ENCODE results near the gene SPCS2. TPM values are rescaled to one million over a fixed set of nuclear protein-coding genes. Genes with fewer than 3 reads are reported as not detected.
"Not testable (repeated sequence)": the region's sequence is repeated elsewhere in the genome, so short reads cannot be mapped to it uniquely, and the experiment has no call there.

SPCS2 gene
- total RNA-seq, 2 donors from 2014 or later = 26.7 to 62.3 TPM

DNA sequence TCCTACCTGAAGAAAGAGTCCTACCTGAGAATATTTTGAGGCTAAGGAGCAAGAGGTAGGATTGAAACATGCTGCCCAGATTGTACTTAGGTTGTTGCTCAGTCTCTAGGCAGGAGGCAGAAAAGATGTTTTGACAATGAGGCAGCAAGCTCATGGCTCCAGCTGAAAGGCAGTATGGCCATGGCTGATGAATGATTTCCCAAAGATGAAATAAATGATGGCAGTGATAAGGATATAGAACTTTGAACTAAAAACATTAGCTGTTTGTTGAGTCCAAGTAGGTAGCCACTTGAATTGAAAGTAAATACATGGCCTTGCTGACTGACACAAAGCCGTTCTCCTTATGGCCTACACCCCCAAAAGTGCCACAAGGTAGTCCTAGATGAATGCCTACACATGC, 32.8 kb downstream of the SPCS2 start:
- H3K27me3 ChIP-seq (replicated peaks; ENCODE audit: insufficient read depth) = no peaks in the 10 kb centered on the region
- no peaks in the 10 kb centered on the region for H3K4me1 ChIP-seq (ENCODE audit: control insufficient read depth in 1 of 2, low read depth in 2 of 2)
- H3K36me3 ChIP-seq = no peaks in the 10 kb centered on the region
- DNase-seq (ENCODE audit: low spot score) (no peak), ATAC-seq (ENCODE audit: insufficient number of reproducible peaks, low FRiP score, low read depth) (no peak)
- H3K9me3 ChIP-seq = no peaks in the 10 kb centered on the region
- no peak overlapping the region for H3K4me3 ChIP-seq
- no peak for TF ChIP-seq CTCF (IDR thresholded peaks at IDR 0.05)
- H3K27ac ChIP-seq = no peak overlapping the region

GRCh38 chr11:74984070-74984469, 35.0 kb downstream of the SPCS2 start:
- H3K9me3 ChIP-seq = no peaks in the 10 kb centered on the region
- no peak overlapping the region for H3K4me3 ChIP-seq
- DNase-seq (ENCODE audit: low spot score) (no peak), ATAC-seq (ENCODE audit: insufficient number of reproducible peaks, low FRiP score, low read depth) (no peak)
- H3K27me3 ChIP-seq (replicated peaks; ENCODE audit: insufficient read depth) = no peaks in the 10 kb centered on the region
- H3K4me1 ChIP-seq (ENCODE audit: control insufficient read depth in 1 of 2, low read depth in 2 of 2) = peaks cover 3 to 4% of the 10 kb centered on the region in 2 donors
- TF ChIP-seq CTCF (IDR thresholded peaks at IDR 0.05) = no peak
- H3K36me3 ChIP-seq = no peaks in the 10 kb centered on the region
- H3K27ac ChIP-seq = no peak overlapping the region

DNA sequence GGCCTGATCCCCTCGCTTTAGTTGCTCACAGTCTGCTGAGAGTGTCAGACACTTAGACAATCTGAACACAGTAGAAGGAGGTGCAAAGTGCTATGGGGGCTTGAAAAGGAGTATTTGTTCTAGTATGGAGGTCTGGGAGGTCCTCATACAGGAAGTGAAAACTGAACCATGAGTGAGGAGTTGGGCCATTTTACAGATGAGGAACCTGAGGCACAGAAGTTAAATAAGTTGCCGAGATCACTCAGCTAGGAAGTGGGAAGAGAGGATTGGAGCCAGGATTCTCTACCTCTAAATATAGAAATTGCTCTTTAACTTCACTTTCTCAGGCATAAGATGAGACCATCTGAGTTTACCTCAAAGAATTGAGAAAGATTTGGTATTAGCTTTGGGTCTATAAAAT, 35.7 kb downstream of the SPCS2 start:
- Histone ChIP-seq H3K4me3 (no peak overlapping the region), H3K27me3 (replicated peaks; ENCODE audit: insufficient read depth) (no peaks in the 10 kb centered on the region), H3K9me3 (no peaks in the 10 kb centered on the region), H3K36me3 (no peaks in the 10 kb centered on the region), H3K27ac (no peak overlapping the region), H3K4me1 (ENCODE audit: control insufficient read depth in 1 of 2, low read depth in 2 of 2) (peaks cover 4 to 7% of the 10 kb centered on the region in 2 donors)
- TF ChIP-seq CTCF (IDR thresholded peaks at IDR 0.05) = no peak
- DNase-seq (ENCODE audit: low spot score) (no peak), ATAC-seq (ENCODE audit: insufficient number of reproducible peaks, low FRiP score, low read depth) (no peak)

- ATAC-seq (ENCODE audit: insufficient number of reproducible peaks, low FRiP score, low read depth) (peak; percentile 78), DNase-seq (ENCODE audit: low spot score) (peak; percentile 36)
- TF ChIP-seq CTCF (IDR thresholded peaks at IDR 0.05) = no peak
- Histone ChIP-seq H3K27me3 (replicated peaks; ENCODE audit: insufficient read depth) (no peaks in the 10 kb centered on the region), H3K9me3 (no peaks in the 10 kb centered on the region), H3K4me1 (ENCODE audit: control insufficient read depth in 1 of 2, low read depth in 2 of 2) (peaks cover 4 to 7% of the 10 kb centered on the region in 2 donors), H3K27ac (peak within 1 kb of the TSS; percentile 75 to 78), H3K36me3 (peaks cover 3% of the 10 kb centered on the region), H3K4me3 (peak within 1 kb of the TSS; percentile 85)
These were observed 39.6 kb downstream of the SPCS2 start, which contains the start of gene NEU3 for GRCh38 chr11:74988541-74989259. Gene NEU3 (plus strand): TSS chr11:74988933. CDS start chr11:74989061, 128 bp downstream.

DNA sequence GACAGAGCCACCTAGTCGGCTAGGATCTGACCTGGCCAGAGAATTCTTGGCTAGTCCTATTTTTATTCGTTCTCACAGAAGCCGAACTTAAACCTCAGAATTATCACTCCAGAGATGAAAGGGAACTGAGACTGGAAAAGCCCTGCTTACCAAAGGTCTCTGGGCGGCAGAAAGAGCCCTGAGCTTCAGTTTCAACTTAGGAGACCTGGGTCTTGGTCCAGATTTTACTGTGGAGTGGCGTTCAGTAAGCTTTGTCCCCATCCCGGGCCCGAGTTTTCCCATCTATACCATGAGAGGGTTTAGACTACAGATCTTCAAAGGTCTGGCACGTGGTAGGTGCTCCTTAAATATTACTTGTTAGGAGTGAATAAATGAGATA, 40.2 kb downstream of the SPCS2 start:
- Histone ChIP-seq H3K27ac (peak overlapping the region; percentile 75 to 78), H3K36me3 (peaks cover 3% of the 10 kb centered on the region), H3K9me3 (no peaks in the 10 kb centered on the region), H3K4me3 (peak overlapping the region; percentile 85), H3K27me3 (replicated peaks; ENCODE audit: insufficient read depth) (no peaks in the 10 kb centered on the region), H3K4me1 (ENCODE audit: control insufficient read depth in 1 of 2, low read depth in 2 of 2) (peaks cover 4 to 7% of the 10 kb centered on the region in 2 donors)
- no peak for TF ChIP-seq CTCF (IDR thresholded peaks at IDR 0.05)
- ATAC-seq (ENCODE audit: insufficient number of reproducible peaks, low FRiP score, low read depth) (no peak), DNase-seq (ENCODE audit: low spot score) (no peak)

- not testable (repeated sequence) for H3K27ac ChIP-seq; H3K4me1 ChIP-seq (ENCODE audit: control insufficient read depth in 1 of 2, low read depth in 2 of 2); H3K4me3 ChIP-seq; H3K27me3 ChIP-seq (replicated peaks; ENCODE audit: insufficient read depth); H3K9me3 ChIP-seq; ATAC-seq (ENCODE audit: insufficient number of reproducible peaks, low FRiP score, low read depth); H3K36me3 ChIP-seq; DNase-seq (ENCODE audit: low spot score)
These were observed 41.1 kb downstream of the SPCS2 start for GRCh38 chr11:74990150-74990549.

All from thoracic aorta (tissue), 2 donors.